PC-3 (cell line): ENCODE results near the gene ANKRD35. TPM values are rescaled to one million over a fixed set of nuclear protein-coding genes. Genes with fewer than 3 reads are reported as not detected.

Experiments
- ATAC-seq: fragments of 200-7000 bp; cut with Tn5 transposase; 2 replicates; pipeline ENCODE4 v1.9.1; 2020; ENCODE audit warnings: mild to moderate bottlenecking, moderate library complexity
- BruUV-seq: library from RNA; stranded (reverse); fragments of 400-500 nt; replicated peaks from 2 replicates; lab custom pipeline; 2021; lab: Mats Ljungman, UMichigan
- CTCF ChIA-PET: fragments of 300-600 bp; sonication (Branson Sonifier 250); formaldehyde crosslinking; loops from one replicate; lab custom pipeline; 2022; ENCODE audit warnings: antibody characterized with exemption; lab: Charles Lee
- POLR2A ChIA-PET: fragments of 300-600 bp; sonication (Branson Sonifier 250); formaldehyde crosslinking; loops from one replicate; lab custom pipeline; 2022; ENCODE audit warnings: antibody characterized with exemption; ENCODE audit not compliant: unreplicated experiment; lab: Charles Lee
- DNase-seq: peaks from one replicate; pipeline ENCODE4 v3.0.0-alpha.2; 2015
- H2AFZ ChIP-seq: fragments of 300-600 bp; sonication (generic); 2 replicates; pipeline ENCODE4 v1.6.0; 2016; ENCODE audit warnings: antibody characterized with exemption, low read length
- H3F3A ChIP-seq: fragments of 300-600 bp; sonication (generic); one replicate; pipeline ENCODE4 v1.6.0; 2017; ENCODE audit warnings: antibody characterized with exemption, low read length, control low read depth, mild to moderate bottlenecking; ENCODE audit not compliant: unreplicated experiment
- H3K27ac ChIP-seq: fragments of 300-600 bp; sonication (generic); 2 replicates; pipeline ENCODE4 v1.5.1; 2016; ENCODE audit warnings: mild to moderate bottlenecking, low read length
- H3K27me3 ChIP-seq: fragments of 300-600 bp; sonication (generic); 2 replicates; pipeline ENCODE4 v1.6.1; 2016; ENCODE audit warnings: low read length, mixed read lengths
- H3K36me3 ChIP-seq: fragments of 300-600 bp; sonication (generic); 2 replicates; pipeline ENCODE4 v1.6.1; 2016; ENCODE audit warnings: low read depth, mixed run types, low read length, mixed read lengths
- H3K4me1 ChIP-seq: fragments of 300-600 bp; sonication (generic); 2 replicates; pipeline ENCODE4 v1.5.1; 2016; ENCODE audit warnings: low read length; ENCODE audit not compliant: insufficient read depth
- H3K4me2 ChIP-seq: fragments of 300-600 bp; sonication (generic); 2 replicates; pipeline ENCODE4 v1.6.0; 2016; ENCODE audit warnings: low read length
- H3K4me3 ChIP-seq: fragments of 300-600 bp; sonication (generic); 2 replicates; pipeline ENCODE4 v1.5.1; 2016; ENCODE audit warnings: mild to moderate bottlenecking, low read length, mixed read lengths
- H3K79me2 ChIP-seq: fragments of 300-600 bp; sonication (generic); 2 replicates; pipeline ENCODE4 v1.6.1; 2017; ENCODE audit warnings: low read length, mixed read lengths
- H3K9ac ChIP-seq: fragments of 300-600 bp; sonication (generic); 2 replicates; pipeline ENCODE4 v1.6.0; 2016; ENCODE audit warnings: mild to moderate bottlenecking, low read length
- H3K9me2 ChIP-seq: fragments of 300-600 bp; sonication (generic); replicated peaks from 2 replicates; pipeline ENCODE4 v1.6.1; 2016; ENCODE audit warnings: mixed run types, low read length, mixed read lengths
- H3K9me3 ChIP-seq: fragments of 300-600 bp; sonication (generic); 2 replicates; pipeline ENCODE4 v1.6.1; 2016; ENCODE audit warnings: low read length, mixed read lengths
- H4K20me1 ChIP-seq: fragments of 300-600 bp; sonication (generic); 2 replicates; pipeline ENCODE4 v1.6.1; 2016; ENCODE audit warnings: low read length, mixed read lengths
- CTCF ChIP-seq: fragments of 300-600 bp; sonication (generic); conservative IDR thresholded peaks from 2 replicates; pipeline ENCODE4 v1.5.1; 2017; ENCODE audit warnings: antibody characterized with exemption, low read depth, mild to moderate bottlenecking, low read length
- EZH2 ChIP-seq: fragments of 300-600 bp; sonication (generic); IDR thresholded peaks from one replicate; pipeline ENCODE4 v1.6.1; 2017; ENCODE audit warnings: antibody characterized with exemption, mild to moderate bottlenecking, low read length; ENCODE audit not compliant: unreplicated experiment
- EZH2phosphoT487 ChIP-seq: fragments of 300-600 bp; sonication (generic); IDR thresholded peaks from 2 replicates; pipeline ENCODE4 v1.6.1; 2018; ENCODE audit warnings: mild to moderate bottlenecking, antibody characterized with exemption, low read length, borderline replicate concordance
- intact Hi-C: fragments of 100-400 bp; cut with micrococcal nuclease; formaldehyde crosslinking; loops from 2 replicates; pipeline ENCODE4 v1.9.0; 2023
- total RNA-seq: library from RNA; depleted of rRNA; stranded (reverse); fragments of >200 nt; gene quantifications from 2 replicates; pipeline ENCODE4 v1.2.3, GENCODE V29; 2014

The ANKRD35 gene
- total RNA-seq, 1 experiment from 2014 or later: 0.07 TPM

GRCh38 chr1:145863282-145864018 is 22.2 kb downstream of the ANKRD35 start:
- Histone ChIP-seq H3K4me2 (no peak overlapping the region), H3K9ac (no peak overlapping the region), H3K9me2 (no peaks in the 10 kb centered on the region), H3K4me1 (peaks cover 4% of the 10 kb centered on the region), H4K20me1 (no peaks in the 10 kb centered on the region), H3F3A (no peaks in the 10 kb centered on the region), H3K79me2 (peaks cover under 1% of the 10 kb centered on the region; the same call in 1 of the 2 replicates), H2AFZ (no peak overlapping the region), H3K9me3 (no peaks in the 10 kb centered on the region), H3K4me3 (no peak overlapping the region), H3K27me3 (no peaks in the 10 kb centered on the region), H3K36me3 (no peaks in the 10 kb centered on the region), H3K27ac (no peak overlapping the region)
- CTCF ChIA-PET: interaction anchor here (1.1 kb wide), 1 partner anchor 22 kb away, joined by 6 read pairs; no protein-coding TSS in a partner anchor
- BruUV-seq: no TSS peak
- DNase-seq (no peak), ATAC-seq (no peak)
- intact Hi-C loops: no loop called here
- no peak for TF ChIP-seq CTCF
- TF ChIP-seq EZH2: no peak
- no peak for TF ChIP-seq EZH2phosphoT487
- POLR2A ChIA-PET: no interaction called here

GRCh38 chr1:145859491-145860023 is 26.1 kb downstream of the ANKRD35 start:
- H3K4me1 ChIP-seq: peaks cover 11% of the 10 kb centered on the region
- no peaks in the 10 kb centered on the region for H3K9me2 ChIP-seq
- H3K27ac ChIP-seq: peak overlapping the region; percentile 10
- intact Hi-C loops: loop anchor here (1.0 to 2.0 kb wide), 5 partner anchors 33 to 105 kb away; partner anchors contain the start of genes ANKRD34A, PEX11B, POLR3GL and RBM8A
- no TSS peak for BruUV-seq
- CTCF ChIA-PET: interaction anchor here (0.5 to 1.9 kb wide), 7 partner anchors 10 to 173 kb away, joined by 3 to 35 read pairs (median 6); partner anchors contain the start of genes ANKRD34A, NUDT17 and POLR3GL
- ATAC-seq: peak; percentile 82
- H3K79me2 ChIP-seq: peaks cover 15% of the 10 kb centered on the region
- H3K4me3 ChIP-seq: peak overlapping the region; percentile 79
- TF ChIP-seq CTCF (no peak), EZH2phosphoT487 (no peak), EZH2 (no peak)
- peak overlapping the region; percentile 93 for H2AFZ ChIP-seq
- H3K4me2 ChIP-seq: peak overlapping the region; percentile 84
- H3K9ac ChIP-seq: peak overlapping the region; percentile 37
- H4K20me1 ChIP-seq: no peaks in the 10 kb centered on the region
- DNase-seq: peak; percentile 94
- H3F3A ChIP-seq: no peaks in the 10 kb centered on the region
- H3K36me3 ChIP-seq: peaks cover 16% of the 10 kb centered on the region; the same call in 1 of the 2 replicates
- H3K9me3 ChIP-seq: no peaks in the 10 kb centered on the region
- POLR2A ChIA-PET: interaction anchor here (0.6 to 1.8 kb wide), 10 partner anchors 15 to 165 kb away, joined by 3 to 8 read pairs (median 4); partner anchors contain the start of genes ANKRD34A, LIX1L, POLR3GL and RBM8A
- H3K27me3 ChIP-seq: no peaks in the 10 kb centered on the region
